Right atrium auricular region (tissue), 2 donors: ENCODE measurements around the gene TPH2. TPM values are rescaled to one million over a fixed set of nuclear protein-coding genes. Genes with fewer than 3 reads are reported as not detected.
A peak's percentile ranks its signal among the peaks of the same experiment; 100 is the strongest.

Experiments
- DNase-seq: peaks from one replicate; pipeline ENCODE4 v3.0.0-alpha.2; 2019; ENCODE audit warnings: low spot score
- H3K27ac ChIP-seq, 2 donors: fragments of 200-600 bp; sonication (generic); 1 replicate in 1 of 2; 2 replicates in 1 of 2; pipeline ENCODE4 v1.5.1; 2016 to 2019
- H3K27me3 ChIP-seq, 2 donors: fragments of 200-600 bp; sonication (generic); one replicate each; pipeline versions ENCODE4 v1.5.1 to v1.6.0; 2017 to 2019
- H3K36me3 ChIP-seq: fragments of 200-600 bp; sonication (generic); one replicate; pipeline ENCODE4 v1.5.1; 2016
- H3K4me1 ChIP-seq, 2 donors: fragments of 200-600 bp; sonication (generic); one replicate each; pipeline versions ENCODE4 v1.5.1 to v1.6.0; 2017 to 2019
- H3K4me3 ChIP-seq, 2 donors: fragments of 200-600 bp; sonication (generic); 1 replicate in 1 of 2; 2 replicates in 1 of 2; pipeline ENCODE4 v1.5.1; 2017 to 2019; ENCODE audit warnings: mild to moderate bottlenecking in 1 of 2, moderate library complexity in 1 of 2
- H3K9me3 ChIP-seq, 2 donors: fragments of 200-600 bp; sonication (generic); one replicate each; pipeline ENCODE4 v1.5.1; 2019
- CTCF ChIP-seq, 2 donors: fragments of 200-600 bp; sonication (generic); IDR thresholded peaks; one replicate each; pipeline ENCODE4 v1.5.1; 2019; ENCODE audit warnings: antibody characterized with exemption in 2 of 2
- total RNA-seq, 2 donors: library from RNA; depleted of rRNA; stranded (reverse); fragments of >200 nt; gene quantifications; one replicate each; pipeline ENCODE4 v1.1.0, GENCODE V29; 2016

TPH2 gene
- total RNA-seq, result not detected

- peak in 1 of 2 donors; percentile 51 for TF ChIP-seq CTCF (IDR thresholded peaks at IDR 0.05)
- Histone ChIP-seq H3K27ac (no peak within 1 kb of the TSS), H3K27me3 (no peaks in the 10 kb centered on the region), H3K9me3 (no peaks in the 10 kb centered on the region), H3K4me3 (no peak within 1 kb of the TSS), H3K4me1 (no peaks in the 10 kb centered on the region), H3K36me3 (no peaks in the 10 kb centered on the region)
- DNase-seq, result no peak
Measured at GRCh38 chr12:71938728-71939385, at the start of gene TPH2. Gene TPH2, plus strand, starts transcription at chr12:71938845. Its CDS starts 142 bp downstream, at chr12:71938987.

- no peaks in the 10 kb centered on the region for H3K9me3 ChIP-seq
- H3K36me3 ChIP-seq, result no peaks in the 10 kb centered on the region
- no peak for DNase-seq
- H3K4me1 ChIP-seq, result no peaks in the 10 kb centered on the region
- H3K27ac ChIP-seq, result no peak overlapping the region
- no peaks in the 10 kb centered on the region for H3K27me3 ChIP-seq
- no peak for TF ChIP-seq CTCF (IDR thresholded peaks at IDR 0.05)
- H3K4me3 ChIP-seq, result no peak overlapping the region
Measured at GRCh38 chr12:71890475-71890874, 48.2 kb upstream of the TPH2 start.

- no peaks in the 10 kb centered on the region for H3K9me3 ChIP-seq
- H3K27me3 ChIP-seq, result no peaks in the 10 kb centered on the region
- H3K4me1 ChIP-seq, result no peaks in the 10 kb centered on the region
- H3K27ac ChIP-seq, result no peak overlapping the region
- no peak for TF ChIP-seq CTCF (IDR thresholded peaks at IDR 0.05)
- no peak for DNase-seq
- no peak overlapping the region for H3K4me3 ChIP-seq
- peaks cover 7% of the 10 kb centered on the region for H3K36me3 ChIP-seq
Measured at GRCh38 chr12:71892059-71892458, 46.6 kb upstream of the TPH2 start.

- Histone ChIP-seq H3K4me1 (no peaks in the 10 kb centered on the region), H3K36me3 (peaks cover 14% of the 10 kb centered on the region), H3K4me3 (no peak overlapping the region), H3K27me3 (no peaks in the 10 kb centered on the region), H3K9me3 (no peaks in the 10 kb centered on the region), H3K27ac (no peak overlapping the region)
- DNase-seq, result no peak
- TF ChIP-seq CTCF (IDR thresholded peaks at IDR 0.05), result no peak
Measured at GRCh38 chr12:71896205-71896882, 42.3 kb upstream of the TPH2 start.

GRCh38 chr12:71900091-71900490, 38.6 kb upstream of the TPH2 start:
- peaks cover 32% of the 10 kb centered on the region for H3K36me3 ChIP-seq

More at GRCh38 chr12:71900091-71900490, 38.6 kb upstream of the TPH2 start:
- Histone ChIP-seq H3K9me3 (no peaks in the 10 kb centered on the region), H3K4me3 (no peak overlapping the region), H3K27ac (no peak overlapping the region), H3K4me1 (no peaks in the 10 kb centered on the region), H3K27me3 (no peaks in the 10 kb centered on the region)
- DNase-seq, result no peak
- no peak for TF ChIP-seq CTCF (IDR thresholded peaks at IDR 0.05)
